SU-DHL-6 (cell line): ENCODE results near the gene ANKRD34C.
"Not testable (repeated sequence)": the region's sequence is repeated elsewhere in the genome, so short reads cannot be mapped to it uniquely, and the experiment has no call there.

Experiments
- H2AFZ ChIP-seq: fragments of 200-600 bp; sonication (generic); 2 replicates; pipeline ENCODE4 v1.6.1; 2014; ENCODE audit warnings: low read depth, mild to moderate bottlenecking, moderate library complexity, mixed read lengths, antibody characterized with exemption, low read length; ENCODE audit not compliant: severe bottlenecking
- H3F3A ChIP-seq: fragments of 200-600 bp; shearing (Covaris generic); 2 replicates; pipeline ENCODE4 v1.6.0; 2016; ENCODE audit warnings: antibody characterized with exemption, mild to moderate bottlenecking; ENCODE audit not compliant: insufficient read depth
- H3K27ac ChIP-seq: fragments of 200-600 bp; sonication (generic); 2 replicates; pipeline ENCODE4 v1.5.1; 2016; ENCODE audit warnings: low read depth, mild to moderate bottlenecking, low read length, moderate library complexity, mixed read lengths
- H3K27me3 ChIP-seq: fragments of 200-600 bp; sonication (generic), shearing (Covaris generic); 2 replicates; pipeline ENCODE4 v1.6.0; 2014; ENCODE audit warnings: mild to moderate bottlenecking, low read length
- H3K36me3 ChIP-seq: fragments of 200-600 bp; sonication (generic); 2 replicates; pipeline ENCODE4 v1.6.1; 2014; ENCODE audit warnings: mild to moderate bottlenecking, low read length, mixed read lengths
- H3K4me2 ChIP-seq: fragments of 300-600, 200-600 bp; shearing (Covaris generic), sonication (generic); 2 replicates; pipeline ENCODE4 v1.6.0; 2014; ENCODE audit warnings: low read length, low read depth, mild to moderate bottlenecking; ENCODE audit not compliant: poor library complexity, severe bottlenecking
- H3K4me3 ChIP-seq: fragments of 200-600 bp; sonication (generic); 2 replicates; pipeline ENCODE4 v1.5.1; 2014; ENCODE audit warnings: antibody characterized with exemption, low read length, mild to moderate bottlenecking, mixed read lengths; ENCODE audit not compliant: insufficient read depth, poor library complexity, severe bottlenecking
- H3K79me2 ChIP-seq: fragments of 200-600 bp; sonication (generic); 2 replicates; pipeline ENCODE4 v1.6.1; 2014; ENCODE audit warnings: mild to moderate bottlenecking, low read length, moderate library complexity; ENCODE audit not compliant: insufficient read depth
- H3K9ac ChIP-seq: fragments of 200-600 bp; sonication (generic); 2 replicates; pipeline ENCODE4 v1.7.0; 2014; ENCODE audit warnings: mild to moderate bottlenecking, low read length
- H3K9me2 ChIP-seq: fragments of 200-600 bp; sonication (generic); replicated peaks from 2 replicates; pipeline ENCODE4 v1.6.1; 2014; ENCODE audit warnings: low read length; ENCODE audit not compliant: insufficient read depth
- H3K9me3 ChIP-seq: fragments of 200-600 bp; sonication (generic); 2 replicates; pipeline ENCODE4 v1.6.1; 2014; ENCODE audit warnings: low read length, mixed read lengths; ENCODE audit not compliant: insufficient read depth
- H4K20me1 ChIP-seq: fragments of 200-600 bp; sonication (generic); 2 replicates; pipeline ENCODE4 v1.6.1; 2014; ENCODE audit warnings: low read depth, mild to moderate bottlenecking, antibody characterized with exemption, low read length, moderate library complexity, mixed read lengths
- EZH2phosphoT487 ChIP-seq: fragments of 200-600 bp; sonication (generic), shearing (Covaris generic); conservative IDR thresholded peaks from 2 replicates; pipeline ENCODE4 v1.6.1; 2018; ENCODE audit warnings: mild to moderate bottlenecking, antibody characterized with exemption, low read length, moderate library complexity, mixed read lengths
- TF ChIP-seq, protein P1 (sequence below): fragments of 200-600 bp; sonication (generic); IDR thresholded peaks from one replicate; pipeline ENCODE4 v1.5.1; 2017; ENCODE audit warnings: antibody characterized with exemption, mild to moderate bottlenecking, low read length, moderate library complexity; ENCODE audit not compliant: insufficient read depth, poor library complexity, severe bottlenecking

ANKRD34C gene

DNA sequence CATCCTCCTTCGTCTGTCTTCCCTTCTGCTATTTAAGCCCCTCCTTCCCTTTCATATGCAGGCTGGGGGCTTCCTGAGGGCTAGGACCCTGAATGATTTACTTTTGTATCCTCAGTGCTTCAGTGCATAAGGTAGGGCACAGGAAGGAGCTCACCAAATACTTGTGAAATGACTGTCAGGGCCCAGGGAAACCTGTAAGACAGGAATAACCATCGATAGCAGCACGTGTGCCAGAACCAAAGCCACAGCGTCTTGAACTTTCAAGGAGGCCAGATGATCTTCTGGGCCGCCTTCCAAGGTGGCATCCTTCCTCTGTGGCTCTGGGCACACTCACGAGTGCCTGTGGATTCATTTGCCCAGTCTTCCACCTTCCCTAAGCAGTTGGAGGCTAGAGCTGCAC, 32.3 kb downstream of the ANKRD34C start:
- Histone ChIP-seq H3K9ac (no peak overlapping the region), H3K9me2 (no peaks in the 10 kb centered on the region), H3F3A (0 out of 2 replicates have a peak, but pooled peaks cover 6% of the 10 kb centered on the region), H3K4me2 (no peak overlapping the region), H3K79me2 (peaks cover 31% of the 10 kb centered on the region), H3K9me3 (no peaks in the 10 kb centered on the region), H3K27ac (no peak overlapping the region), H2AFZ (no peak overlapping the region), H3K27me3 (no peaks in the 10 kb centered on the region), H3K4me3 (no peak overlapping the region), H3K36me3 (0 out of 2 replicates have a peak, but pooled peaks cover 5% of the 10 kb centered on the region), H4K20me1 (peaks cover 5% of the 10 kb centered on the region; the same call in 1 of the 2 replicates)
- TF ChIP-seq, protein P1, sequence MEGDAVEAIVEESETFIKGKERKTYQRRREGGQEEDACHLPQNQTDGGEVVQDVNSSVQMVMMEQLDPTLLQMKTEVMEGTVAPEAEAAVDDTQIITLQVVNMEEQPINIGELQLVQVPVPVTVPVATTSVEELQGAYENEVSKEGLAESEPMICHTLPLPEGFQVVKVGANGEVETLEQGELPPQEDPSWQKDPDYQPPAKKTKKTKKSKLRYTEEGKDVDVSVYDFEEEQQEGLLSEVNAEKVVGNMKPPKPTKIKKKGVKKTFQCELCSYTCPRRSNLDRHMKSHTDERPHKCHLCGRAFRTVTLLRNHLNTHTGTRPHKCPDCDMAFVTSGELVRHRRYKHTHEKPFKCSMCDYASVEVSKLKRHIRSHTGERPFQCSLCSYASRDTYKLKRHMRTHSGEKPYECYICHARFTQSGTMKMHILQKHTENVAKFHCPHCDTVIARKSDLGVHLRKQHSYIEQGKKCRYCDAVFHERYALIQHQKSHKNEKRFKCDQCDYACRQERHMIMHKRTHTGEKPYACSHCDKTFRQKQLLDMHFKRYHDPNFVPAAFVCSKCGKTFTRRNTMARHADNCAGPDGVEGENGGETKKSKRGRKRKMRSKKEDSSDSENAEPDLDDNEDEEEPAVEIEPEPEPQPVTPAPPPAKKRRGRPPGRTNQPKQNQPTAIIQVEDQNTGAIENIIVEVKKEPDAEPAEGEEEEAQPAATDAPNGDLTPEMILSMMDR, result no peak
- no peak for TF ChIP-seq EZH2phosphoT487

- Histone ChIP-seq H3K9ac (no peak overlapping the region), H3K27me3 (no peaks in the 10 kb centered on the region), H3K36me3 (0 out of 2 replicates have a peak, but pooled peaks cover 5% of the 10 kb centered on the region), H4K20me1 (peaks cover 5% of the 10 kb centered on the region; the same call in 1 of the 2 replicates), H3K4me2 (no peak overlapping the region), H3K9me2 (no peaks in the 10 kb centered on the region), H3K9me3 (no peaks in the 10 kb centered on the region), H3F3A (no peaks in the 10 kb centered on the region), H3K4me3 (no peak overlapping the region), H3K27ac (no peak overlapping the region), H3K79me2 (peaks cover 34% of the 10 kb centered on the region), H2AFZ (no peak overlapping the region)
- TF ChIP-seq, protein P1, result no peak
- no peak for TF ChIP-seq EZH2phosphoT487
These were observed 33.3 kb downstream of the ANKRD34C start for GRCh38 chr15:79315623-79316328.

GRCh38 chr15:79316864-79317263, 34.3 kb downstream of the ANKRD34C start:
- Histone ChIP-seq H2AFZ (no peak overlapping the region), H3F3A (no peaks in the 10 kb centered on the region), H3K4me2 (no peak overlapping the region), H3K9me3 (no peaks in the 10 kb centered on the region), H3K4me3 (no peak overlapping the region), H3K79me2 (peaks cover 28% of the 10 kb centered on the region), H3K27me3 (no peaks in the 10 kb centered on the region), H4K20me1 (peaks cover 5% of the 10 kb centered on the region; the same call in 1 of the 2 replicates), H3K36me3 (0 out of 2 replicates have a peak, but pooled peaks cover 5% of the 10 kb centered on the region), H3K9ac (no peak overlapping the region), H3K27ac (no peak overlapping the region), H3K9me2 (no peaks in the 10 kb centered on the region)
- TF ChIP-seq, protein P1, result no peak
- TF ChIP-seq EZH2phosphoT487, result no peak

- H2AFZ ChIP-seq, H3K4me3 ChIP-seq, H3K9me2 ChIP-seq, H3K9me3 ChIP-seq, H3K36me3 ChIP-seq, H3K4me2 ChIP-seq, H3K27me3 ChIP-seq, H4K20me1 ChIP-seq, H3K9ac ChIP-seq, H3K27ac ChIP-seq, H3F3A ChIP-seq: not testable (repeated sequence)
- H3K79me2 ChIP-seq, result peaks cover 12% of the 10 kb centered on the region; the same call in 1 of the 2 replicates
These were observed 37.5 kb downstream of the ANKRD34C start for GRCh38 chr15:79319973-79320372.
